GM23248 (cell line): ENCODE data around the gene CPNE2. TPM values are rescaled to one million over a fixed set of nuclear protein-coding genes. Genes with fewer than 3 reads are reported as not detected.
"Not testable (repeated sequence)": the region's sequence is repeated elsewhere in the genome, so short reads cannot be mapped to it uniquely, and the experiment has no call there.

ENCODE experiments used
- DNase-seq: peaks from one replicate; pipeline ENCODE4 v3.0.0-alpha.2; 2015
- H2AFZ ChIP-seq: fragments of 200-600 bp; sonication (generic); 2 replicates; pipeline ENCODE4 v1.6.1; 2016; ENCODE audit warnings: antibody characterized with exemption
- H3F3A ChIP-seq: fragments of 200-600 bp; sonication (generic); 2 replicates; pipeline ENCODE4 v1.6.1; 2016; ENCODE audit warnings: mild to moderate bottlenecking, antibody characterized with exemption, mixed run types; ENCODE audit not compliant: insufficient read depth
- H3K27ac ChIP-seq: fragments of 200-600 bp; sonication (generic); 2 replicates; pipeline ENCODE4 v1.5.1; 2016; ENCODE audit warnings: mild to moderate bottlenecking
- H3K27me3 ChIP-seq: fragments of 200-600 bp; sonication (generic); replicated peaks from 2 replicates; pipeline ENCODE4 v1.6.1; 2016; ENCODE audit warnings: mild to moderate bottlenecking; ENCODE audit not compliant: insufficient read depth
- H3K36me3 ChIP-seq: fragments of 200-600 bp; sonication (generic); 2 replicates; pipeline ENCODE4 v1.6.1; 2016; ENCODE audit warnings: low read depth, mild to moderate bottlenecking
- H3K4me1 ChIP-seq: fragments of 200-600 bp; sonication (generic); 2 replicates; pipeline ENCODE4 v1.6.1; 2016; ENCODE audit warnings: mild to moderate bottlenecking; ENCODE audit not compliant: insufficient read depth
- H3K4me2 ChIP-seq: fragments of 200-600 bp; sonication (generic); one replicate; pipeline ENCODE4 v1.6.1; 2016; ENCODE audit warnings: mild to moderate bottlenecking; ENCODE audit not compliant: unreplicated experiment
- H3K4me3 ChIP-seq: fragments of 200-600 bp; sonication (generic); 2 replicates; pipeline ENCODE4 v1.5.1; 2016; ENCODE audit warnings: mild to moderate bottlenecking
- H3K79me2 ChIP-seq: fragments of 200-600 bp; sonication (generic); 2 replicates; pipeline ENCODE4 v1.6.1; 2016; ENCODE audit warnings: mild to moderate bottlenecking; ENCODE audit not compliant: insufficient read depth
- H3K9ac ChIP-seq: fragments of 200-600 bp; sonication (generic); 2 replicates; pipeline ENCODE4 v1.6.1; 2016; ENCODE audit warnings: mild to moderate bottlenecking
- H3K9me2 ChIP-seq: fragments of 200-600 bp; sonication (generic); 2 replicates; pipeline ENCODE4 v1.6.1; 2016; ENCODE audit warnings: mixed run types, mild to moderate bottlenecking, moderate library complexity; ENCODE audit not compliant: insufficient read depth
- H3K9me3 ChIP-seq: fragments of 200-600 bp; sonication (generic); one replicate; pipeline ENCODE4 v1.6.1; 2017; ENCODE audit warnings: low read depth
- H4K20me1 ChIP-seq: fragments of 200-600 bp; sonication (generic); 2 replicates; pipeline ENCODE4 v1.6.0; 2016; ENCODE audit not compliant: insufficient read depth
- EZH2 ChIP-seq: fragments of 200-600 bp; sonication (generic); IDR thresholded peaks from 2 replicates; pipeline ENCODE4 v1.6.1; 2018; ENCODE audit warnings: antibody characterized with exemption, mild to moderate bottlenecking; ENCODE audit not compliant: insufficient read depth, poor library complexity, severe bottlenecking
- EZH2phosphoT487 ChIP-seq: fragments of 200-600 bp; sonication (generic); IDR thresholded peaks from 2 replicates; pipeline ENCODE4 v1.6.1; 2018; ENCODE audit warnings: antibody characterized with exemption, moderate library complexity, mild to moderate bottlenecking, low read depth; ENCODE audit not compliant: insufficient read depth
- WGBS, 2 experiments: methylation state at CpG; one replicate each; pipeline ENCODE4 v1.1.6; 2015 to 2017; ENCODE audit warnings: low lambda C conversion rate in 2 of 2, low coverage in 1 of 2; ENCODE audit errors: missing lambda C conversion rate in 2 of 2; 5-methylcytosine and 5-hydroxymethylcytosine counted together
- in situ Hi-C: fragments of 300-500 bp; cut with MboI; formaldehyde crosslinking; loops from 2 replicates; pipeline ENCODE4 v1.15.0; 2020
- polyA plus RNA-seq: library from polyadenylated mRNA; unstranded; fragments of >200 nt; fragmentation: Nextera tagmentation; extraction: Ambion mirVana; gene quantifications from 2 replicates; pipeline ENCODE4 v1.2.1, GENCODE V29; 2016
- total RNA-seq: library from RNA; depleted of rRNA; stranded (reverse); fragments of >200 nt; shearing (Covaris generic); gene quantifications from 2 replicates; pipeline ENCODE4 v1.2.3, GENCODE V29; 2014

CPNE2 gene
- total and polyA plus RNA-seq, 2 experiments from 2014 or later = 9.0 to 13.9 TPM

DNA sequence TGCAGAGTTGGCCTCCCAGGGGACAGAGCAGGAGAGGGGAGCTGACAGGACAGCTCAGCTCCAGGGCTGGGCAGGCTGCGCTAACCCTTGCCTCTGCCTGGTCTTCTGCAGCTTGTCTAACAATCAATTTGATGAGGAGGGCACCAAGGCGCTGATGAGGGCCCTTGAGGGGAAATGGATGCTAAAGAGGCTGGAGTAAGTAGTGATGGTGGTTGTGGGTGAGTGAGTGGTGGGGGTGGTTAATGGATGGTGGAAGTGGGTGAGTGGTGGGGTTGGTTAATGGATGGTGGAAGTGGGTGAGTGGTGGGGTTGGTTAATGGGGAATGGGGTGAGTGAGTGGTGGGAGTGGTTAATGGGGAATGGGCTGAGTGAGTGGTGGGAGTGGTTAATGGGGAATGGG is 22.0 kb upstream of the CPNE2 start:
- no peak overlapping the region for H3K9ac ChIP-seq
- H3K9me3 ChIP-seq = no peaks in the 10 kb centered on the region
- H3K4me3 ChIP-seq = no peak overlapping the region
- no peak overlapping the region for H3K27ac ChIP-seq
- peaks cover 7% of the 10 kb centered on the region for H3K4me1 ChIP-seq
- H3K27me3 ChIP-seq = no peaks in the 10 kb centered on the region
- in situ Hi-C loops = no loop called here
- H3K9me2 ChIP-seq = no peaks in the 10 kb centered on the region
- no peak for DNase-seq
- no peaks in the 10 kb centered on the region for H3K36me3 ChIP-seq
- H3F3A ChIP-seq = peaks cover 9% of the 10 kb centered on the region; the same call in 1 of the 2 replicates
- no peak overlapping the region for H2AFZ ChIP-seq
- no peak overlapping the region for H3K4me2 ChIP-seq
- TF ChIP-seq EZH2 (no peak), EZH2phosphoT487 (no peak)
- 93 to 100% methylated on average over 2 of the region's 2 CpGs for WGBS, 2 experiments
- no peaks in the 10 kb centered on the region for H3K79me2 ChIP-seq
- no peaks in the 10 kb centered on the region for H4K20me1 ChIP-seq

DNA sequence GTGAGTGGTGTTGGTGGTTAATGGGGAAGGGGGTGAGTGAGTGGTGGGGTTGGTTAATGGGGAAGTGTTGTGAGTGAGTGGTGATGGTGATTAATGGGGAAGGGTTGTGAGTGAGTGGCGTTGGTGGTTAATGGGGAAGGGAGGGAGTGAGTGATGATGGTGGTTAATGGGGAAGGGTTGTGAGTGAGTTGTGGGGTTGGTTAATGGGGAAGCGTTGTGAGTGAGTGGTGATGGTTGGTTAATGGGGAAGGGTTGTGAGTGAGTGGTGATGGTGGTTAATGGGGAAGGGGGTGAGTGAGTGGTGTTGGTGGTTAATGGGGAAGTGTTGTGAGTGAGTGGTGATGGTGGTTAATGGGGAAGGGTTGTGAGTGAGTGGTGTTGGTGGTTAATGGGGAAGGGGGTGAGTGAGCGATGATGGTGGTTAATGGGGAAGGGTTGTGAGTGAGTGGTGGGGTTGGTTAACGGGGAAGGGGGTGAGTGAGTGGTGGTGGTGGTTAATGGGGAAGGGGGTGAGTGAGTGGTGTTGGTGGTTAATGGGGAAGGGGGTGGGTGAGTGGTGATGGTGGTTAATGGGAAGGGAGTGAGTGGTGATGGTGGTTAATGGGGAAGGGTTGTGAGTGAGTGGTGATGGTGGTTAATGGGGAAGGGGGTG is 21.2 kb upstream of the CPNE2 start:
- H3K9me3 ChIP-seq, H2AFZ ChIP-seq, H3K4me2 ChIP-seq, H3K4me1 ChIP-seq, H3K9me2 ChIP-seq, H3K79me2 ChIP-seq, H4K20me1 ChIP-seq, H3K9ac ChIP-seq, H3K27me3 ChIP-seq, H3K4me3 ChIP-seq, H3K36me3 ChIP-seq, H3F3A ChIP-seq, DNase-seq, in situ Hi-C loops, H3K27ac ChIP-seq: not testable (repeated sequence)
- 95 to 100% methylated on average over 1 to 4 of the region's 4 CpGs for WGBS, 2 experiments

DNA sequence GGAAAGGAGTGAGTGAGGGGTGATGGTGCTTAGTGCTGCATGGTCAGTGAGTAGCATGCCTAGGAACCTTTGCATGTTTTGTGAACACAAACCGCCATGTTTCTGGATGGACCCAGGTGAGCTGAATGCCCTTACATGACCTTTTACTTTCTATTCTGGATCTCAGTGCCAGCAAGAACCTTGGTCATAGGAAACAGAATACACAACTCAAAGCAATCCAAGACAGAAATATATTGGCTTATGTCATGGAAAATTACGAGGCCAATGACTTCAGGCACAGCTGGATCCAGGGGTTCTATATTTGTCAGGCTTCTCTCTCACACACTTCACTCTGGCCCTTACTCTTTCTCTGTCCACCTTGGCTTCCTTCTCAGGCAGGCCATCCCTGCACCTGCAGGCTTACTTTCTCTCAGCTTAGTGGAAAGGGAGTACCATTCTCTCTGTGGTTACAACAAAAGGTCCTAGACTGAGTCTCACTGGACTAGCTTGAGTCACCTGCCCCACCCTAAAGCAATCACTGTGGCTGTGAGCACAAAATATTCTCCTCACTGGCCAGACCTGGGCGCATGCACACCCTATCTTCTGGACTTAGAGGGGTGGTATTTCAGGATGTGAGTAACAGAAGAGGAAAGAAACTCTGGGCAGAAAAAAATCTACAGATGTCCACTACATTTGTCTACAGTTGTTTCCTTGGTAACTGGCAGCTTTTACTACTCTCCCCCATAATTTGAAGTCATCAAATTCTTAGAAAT is 20.4 kb upstream of the CPNE2 start:
- Histone ChIP-seq H3K27me3 (no peaks in the 10 kb centered on the region), H3K9ac (no peak overlapping the region), H3K4me2 (no peak overlapping the region), H4K20me1 (no peaks in the 10 kb centered on the region), H3K9me2 (no peaks in the 10 kb centered on the region), H3K36me3 (no peaks in the 10 kb centered on the region), H3K4me3 (no peak overlapping the region), H2AFZ (no peak overlapping the region), H3F3A (peaks cover 9% of the 10 kb centered on the region; the same call in 1 of the 2 replicates), H3K27ac (0 out of 2 replicates have a peak overlapping the region, but pooled peaks have one; percentile 30), H3K4me1 (peaks cover 7% of the 10 kb centered on the region), H3K79me2 (no peaks in the 10 kb centered on the region), H3K9me3 (no peaks in the 10 kb centered on the region)
- WGBS, 2 experiments = 89 to 90% methylated on average over 3 of the region's 3 CpGs
- DNase-seq = peak; percentile 67
- in situ Hi-C loops = no loop called here
- TF ChIP-seq EZH2 (no peak), EZH2phosphoT487 (no peak)

DNA sequence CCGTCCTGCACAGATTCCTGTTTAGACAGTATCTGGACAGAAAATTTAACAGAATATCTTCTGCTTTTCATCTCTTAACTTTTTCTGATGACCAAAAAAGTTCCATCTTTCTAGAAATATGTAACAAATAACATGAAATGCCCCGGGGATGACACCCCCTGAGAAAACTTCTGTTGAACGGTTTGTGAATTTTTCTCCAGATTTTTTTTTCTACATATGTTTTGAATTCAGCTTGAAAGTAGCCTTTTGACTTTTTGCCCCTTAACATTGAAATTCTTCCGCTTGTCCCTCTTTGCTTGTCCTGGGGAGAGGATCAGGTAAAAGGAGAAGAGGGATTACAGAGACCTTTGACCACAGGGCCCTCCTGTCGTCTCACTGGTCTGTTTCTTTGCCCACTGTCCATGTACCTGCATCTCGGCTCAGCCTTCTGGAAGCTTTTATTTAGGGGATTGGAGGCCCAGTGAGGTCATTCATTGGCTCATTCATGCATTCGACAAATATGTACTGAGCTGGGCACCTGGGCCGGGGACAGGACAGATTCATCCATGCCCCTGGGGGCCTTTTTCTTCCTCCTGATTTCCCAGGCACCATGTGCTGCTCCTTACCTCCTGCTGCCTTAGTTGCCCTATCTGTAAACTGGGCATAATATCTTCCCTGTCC is 19.6 kb upstream of the CPNE2 start:
- no peaks in the 10 kb centered on the region for H3K79me2 ChIP-seq
- peaks cover 7% of the 10 kb centered on the region for H3K4me1 ChIP-seq
- no peak for TF ChIP-seq EZH2
- no peak for TF ChIP-seq EZH2phosphoT487
- no peaks in the 10 kb centered on the region for H3K36me3 ChIP-seq
- 0 out of 2 replicates have a peak overlapping the region, but pooled peaks have one; percentile 30 for H3K27ac ChIP-seq
- WGBS, 2 experiments = 59 to 61% methylated on average over 8 of the region's 8 CpGs
- H2AFZ ChIP-seq = no peak overlapping the region
- no peak for DNase-seq
- H3K4me2 ChIP-seq = no peak overlapping the region
- H3K4me3 ChIP-seq = no peak overlapping the region
- H3K9me3 ChIP-seq = no peaks in the 10 kb centered on the region
- in situ Hi-C loops = no loop called here
- no peaks in the 10 kb centered on the region for H3K9me2 ChIP-seq
- no peaks in the 10 kb centered on the region for H3K27me3 ChIP-seq
- no peaks in the 10 kb centered on the region for H4K20me1 ChIP-seq
- no peak overlapping the region for H3K9ac ChIP-seq
- H3F3A ChIP-seq = peaks cover 9% of the 10 kb centered on the region; the same call in 1 of the 2 replicates
